ENCODE measurements around the gene DST.
"Not testable (repeated sequence)": the region's sequence is repeated elsewhere in the genome, so short reads cannot be mapped to it uniquely, and the experiment has no call there.

The DST gene

GRCh38 chr6:56581296-56581925 is 61.3 kb downstream of the DST start:
- Histone ChIP-seq H3K4me1 (ENCODE audit: control insufficient read depth, insufficient read depth, low read length) (no peaks in the 10 kb centered on the region), H3K36me3 (ENCODE audit: control insufficient read depth, insufficient read depth, low read length) (peaks cover 4% of the 10 kb centered on the region), H3K27me3 (ENCODE audit: control insufficient read depth, insufficient read depth, low read length) (no peaks in the 10 kb centered on the region), H3K9ac (ENCODE audit: low read depth, low read length) (no peak overlapping the region), H3K4me3 (ENCODE audit: low read depth, low read length) (no peak overlapping the region), H3K9me3 (ENCODE audit: control insufficient read depth, insufficient read depth, low read length) (no peaks in the 10 kb centered on the region)

GRCh38 chr6:56580271-56580670 is 62.4 kb downstream of the DST start:
- Histone ChIP-seq H3K27me3 (ENCODE audit: control insufficient read depth, insufficient read depth, low read length) (no peaks in the 10 kb centered on the region), H3K9me3 (ENCODE audit: control insufficient read depth, insufficient read depth, low read length) (no peaks in the 10 kb centered on the region), H3K4me3 (ENCODE audit: low read depth, low read length) (no peak overlapping the region), H3K9ac (ENCODE audit: low read depth, low read length) (no peak overlapping the region), H3K36me3 (ENCODE audit: control insufficient read depth, insufficient read depth, low read length) (peaks cover 4% of the 10 kb centered on the region), H3K4me1 (ENCODE audit: control insufficient read depth, insufficient read depth, low read length) (no peaks in the 10 kb centered on the region)

- peaks cover 4% of the 10 kb centered on the region for H3K36me3 ChIP-seq (ENCODE audit: control insufficient read depth, insufficient read depth, low read length)
- no peak overlapping the region for H3K9ac ChIP-seq (ENCODE audit: low read depth, low read length)
- no peaks in the 10 kb centered on the region for H3K4me1 ChIP-seq (ENCODE audit: control insufficient read depth, insufficient read depth, low read length)
- no peaks in the 10 kb centered on the region for H3K27me3 ChIP-seq (ENCODE audit: control insufficient read depth, insufficient read depth, low read length)
- no peak overlapping the region for H3K4me3 ChIP-seq (ENCODE audit: low read depth, low read length)
- no peaks in the 10 kb centered on the region for H3K9me3 ChIP-seq (ENCODE audit: control insufficient read depth, insufficient read depth, low read length)
Observed at GRCh38 chr6:56579155-56579851, 63.4 kb downstream of the DST start.

- Histone ChIP-seq H3K9ac (ENCODE audit: low read depth, low read length) (no peak overlapping the region), H3K9me3 (ENCODE audit: control insufficient read depth, insufficient read depth, low read length) (no peaks in the 10 kb centered on the region), H3K27me3 (ENCODE audit: control insufficient read depth, insufficient read depth, low read length) (no peaks in the 10 kb centered on the region), H3K4me1 (ENCODE audit: control insufficient read depth, insufficient read depth, low read length) (no peaks in the 10 kb centered on the region), H3K4me3 (ENCODE audit: low read depth, low read length) (no peak overlapping the region), H3K36me3 (ENCODE audit: control insufficient read depth, insufficient read depth, low read length) (peaks cover 7% of the 10 kb centered on the region)
Observed at GRCh38 chr6:56575736-56576135, 67.0 kb downstream of the DST start.

- no peaks in the 10 kb centered on the region for H3K9me3 ChIP-seq (ENCODE audit: control insufficient read depth, insufficient read depth, low read length)
- no peaks in the 10 kb centered on the region for H3K4me1 ChIP-seq (ENCODE audit: control insufficient read depth, insufficient read depth, low read length)
- no peak overlapping the region for H3K4me3 ChIP-seq (ENCODE audit: low read depth, low read length)
- H3K36me3 ChIP-seq (ENCODE audit: control insufficient read depth, insufficient read depth, low read length): peaks cover 7% of the 10 kb centered on the region
- H3K9ac ChIP-seq (ENCODE audit: low read depth, low read length): no peak overlapping the region
- no peaks in the 10 kb centered on the region for H3K27me3 ChIP-seq (ENCODE audit: control insufficient read depth, insufficient read depth, low read length)
Observed at GRCh38 chr6:56574292-56574691, 68.4 kb downstream of the DST start.

- no peak overlapping the region for H3K9ac ChIP-seq (ENCODE audit: low read depth, low read length)
- H3K4me3 ChIP-seq (ENCODE audit: low read depth, low read length): no peak overlapping the region
- H3K27me3 ChIP-seq (ENCODE audit: control insufficient read depth, insufficient read depth, low read length): no peaks in the 10 kb centered on the region
- H3K4me1 ChIP-seq (ENCODE audit: control insufficient read depth, insufficient read depth, low read length): no peaks in the 10 kb centered on the region
- no peaks in the 10 kb centered on the region for H3K9me3 ChIP-seq (ENCODE audit: control insufficient read depth, insufficient read depth, low read length)
- peaks cover 5% of the 10 kb centered on the region for H3K36me3 ChIP-seq (ENCODE audit: control insufficient read depth, insufficient read depth, low read length)
Observed at GRCh38 chr6:56573624-56574023, 69.1 kb downstream of the DST start.

GRCh38 chr6:56572788-56573471 is 69.8 kb downstream of the DST start:
- Histone ChIP-seq H3K4me3 (ENCODE audit: low read depth, low read length) (no peak overlapping the region), H3K4me1 (ENCODE audit: control insufficient read depth, insufficient read depth, low read length) (no peaks in the 10 kb centered on the region), H3K27me3 (ENCODE audit: control insufficient read depth, insufficient read depth, low read length) (no peaks in the 10 kb centered on the region), H3K9ac (ENCODE audit: low read depth, low read length) (no peak overlapping the region), H3K36me3 (ENCODE audit: control insufficient read depth, insufficient read depth, low read length) (peaks cover 3% of the 10 kb centered on the region), H3K9me3 (ENCODE audit: control insufficient read depth, insufficient read depth, low read length) (no peaks in the 10 kb centered on the region)

GRCh38 chr6:56571605-56572004 is 71.1 kb downstream of the DST start:
- Histone ChIP-seq H3K9ac (ENCODE audit: low read depth, low read length) (no peak overlapping the region), H3K4me1 (ENCODE audit: control insufficient read depth, insufficient read depth, low read length) (no peaks in the 10 kb centered on the region), H3K9me3 (ENCODE audit: control insufficient read depth, insufficient read depth, low read length) (no peaks in the 10 kb centered on the region), H3K27me3 (ENCODE audit: control insufficient read depth, insufficient read depth, low read length) (no peaks in the 10 kb centered on the region), H3K36me3 (ENCODE audit: control insufficient read depth, insufficient read depth, low read length) (peaks cover 3% of the 10 kb centered on the region), H3K4me3 (ENCODE audit: low read depth, low read length) (no peak overlapping the region)

GRCh38 chr6:56570413-56571359 is 72.0 kb downstream of the DST start:
- Histone ChIP-seq H3K4me1 (ENCODE audit: control insufficient read depth, insufficient read depth, low read length) (no peaks in the 10 kb centered on the region), H3K4me3 (ENCODE audit: low read depth, low read length) (no peak overlapping the region), H3K9ac (ENCODE audit: low read depth, low read length) (no peak overlapping the region), H3K9me3 (ENCODE audit: control insufficient read depth, insufficient read depth, low read length) (no peaks in the 10 kb centered on the region), H3K36me3 (ENCODE audit: control insufficient read depth, insufficient read depth, low read length) (peaks cover 3% of the 10 kb centered on the region), H3K27me3 (ENCODE audit: control insufficient read depth, insufficient read depth, low read length) (no peaks in the 10 kb centered on the region)

GRCh38 chr6:56567501-56567900 is 75.2 kb downstream of the DST start:
- Histone ChIP-seq H3K9ac (ENCODE audit: low read depth, low read length) (no peak overlapping the region), H3K9me3 (ENCODE audit: control insufficient read depth, insufficient read depth, low read length) (peaks cover 2% of the 10 kb centered on the region), H3K27me3 (ENCODE audit: control insufficient read depth, insufficient read depth, low read length) (no peaks in the 10 kb centered on the region), H3K4me1 (ENCODE audit: control insufficient read depth, insufficient read depth, low read length) (no peaks in the 10 kb centered on the region), H3K36me3 (ENCODE audit: control insufficient read depth, insufficient read depth, low read length) (no peaks in the 10 kb centered on the region), H3K4me3 (ENCODE audit: low read depth, low read length) (no peak overlapping the region)

GRCh38 chr6:56562730-56563129 is 80.0 kb downstream of the DST start:
- H3K4me3 ChIP-seq (ENCODE audit: low read depth, low read length); H3K36me3 ChIP-seq (ENCODE audit: control insufficient read depth, insufficient read depth, low read length); H3K9ac ChIP-seq (ENCODE audit: low read depth, low read length); H3K27me3 ChIP-seq (ENCODE audit: control insufficient read depth, insufficient read depth, low read length); H3K4me1 ChIP-seq (ENCODE audit: control insufficient read depth, insufficient read depth, low read length); H3K9me3 ChIP-seq (ENCODE audit: control insufficient read depth, insufficient read depth, low read length): not testable (repeated sequence)
